SK-N-SH (cell line): ENCODE results near the gene ITM2C. TPM values are rescaled to one million over a fixed set of nuclear protein-coding genes. Genes with fewer than 3 reads are reported as not detected.

Experiments used
- CTCF ChIA-PET: fragments of 300-600, 350-600 bp; formaldehyde crosslinking; extraction: SDS; loops from one replicate; lab custom pipeline; 2021; lab: Yijun Ruan, JAX
- POLR2A ChIA-PET: fragments of 350-600 bp; sonication (Branson Sonifier 250); formaldehyde crosslinking; extraction: SDS; loops from one replicate; lab custom pipeline; 2020; ENCODE audit warnings: antibody characterized with exemption, inconsistent platforms; lab: Yijun Ruan, JAX
- DNase-seq: peaks from one replicate; pipeline ENCODE4 v3.0.0; 2012
- H2AFZ ChIP-seq: fragments of 200-600 bp; sonication (generic); 2 replicates; pipeline ENCODE4 v1.8.1; 2016; ENCODE audit warnings: antibody characterized with exemption, mild to moderate bottlenecking, low read depth
- H3F3A ChIP-seq: fragments of 200-600 bp; sonication (generic); replicated peaks from 2 replicates; pipeline ENCODE3; 2016; ENCODE audit warnings: antibody characterized with exemption, mild to moderate bottlenecking; ENCODE audit not compliant: insufficient read depth
- H3K27ac ChIP-seq, 2 experiments: fragments of 200-500 bp in 1 of 2; fragments of 200-600 bp in 1 of 2; sonication (Bioruptor generic) in 1 of 2; sonication (generic), shearing (Covaris generic) in 1 of 2; 2 replicates each; pipeline versions ENCODE4 v1.5.1 to v1.6.1; 2014 to 2016; ENCODE audit warnings: low read depth in 2 of 2, inconsistent platforms in 1 of 2, low read length in 1 of 2, mild to moderate bottlenecking in 1 of 2, mixed read lengths in 1 of 2
- H3K27me3 ChIP-seq: fragments of 200-600 bp; sonication (generic), shearing (Covaris generic); 2 replicates; pipeline ENCODE4 v1.6.1; 2016; ENCODE audit warnings: mixed run types; ENCODE audit not compliant: insufficient read depth
- H3K36me3 ChIP-seq, 2 experiments: fragments of 200-500 bp in 1 of 2; fragments of 200-600 bp in 1 of 2; sonication (Bioruptor generic) in 1 of 2; sonication (generic) in 1 of 2; replicated peaks in 1 of 2; 2 replicates each; pipeline versions ENCODE3 to v1.5.1; 2014 to 2016; ENCODE audit warnings: low read length in 1 of 2, mild to moderate bottlenecking in 1 of 2; ENCODE audit not compliant: insufficient read depth in 2 of 2, control insufficient read depth in 1 of 2
- H3K4me1 ChIP-seq, 2 experiments: fragments of 200-500 bp in 1 of 2; fragments of 200-600 bp in 1 of 2; sonication (Bioruptor generic) in 1 of 2; sonication (generic), shearing (Covaris generic) in 1 of 2; 2 replicates each; pipeline versions ENCODE4 v1.5.1 to v1.6.1; 2014 to 2016; ENCODE audit warnings: low read depth in 1 of 2, low read length in 1 of 2, mixed run types in 1 of 2; ENCODE audit not compliant: insufficient read depth in 2 of 2, control insufficient read depth in 1 of 2
- H3K4me2 ChIP-seq: fragments of 200-600 bp; sonication (generic), shearing (Covaris generic); 2 replicates; pipeline ENCODE4 v1.6.1; 2017; ENCODE audit warnings: mixed run types
- H3K4me3 ChIP-seq, 2 experiments: fragments of 200-500 bp in 1 of 2; fragments of 200-600 bp in 1 of 2; sonication (Bioruptor generic) in 1 of 2; sonication (generic), shearing (Covaris generic) in 1 of 2; 2 replicates each; pipeline versions ENCODE4 v1.5.1 to v1.8.1; 2014 to 2016; ENCODE audit warnings: low read depth in 2 of 2, inconsistent platforms in 1 of 2, low read length in 1 of 2, mild to moderate bottlenecking in 1 of 2, mixed read lengths in 1 of 2, moderate library complexity in 1 of 2
- H3K79me2 ChIP-seq: fragments of 200-600 bp; sonication (generic); 2 replicates; pipeline ENCODE4 v1.8.1; 2017; ENCODE audit warnings: mild to moderate bottlenecking; ENCODE audit not compliant: insufficient read depth
- H3K9ac ChIP-seq: fragments of 200-600 bp; sonication (generic); 2 replicates; pipeline ENCODE4 v1.6.1; 2017; ENCODE audit warnings: mixed run types
- H3K9me2 ChIP-seq: fragments of 200-600 bp; sonication (generic); 2 replicates; pipeline ENCODE4 v1.6.1; 2017; ENCODE audit warnings: mixed run types
- H3K9me3 ChIP-seq: fragments of 200-600 bp; sonication (generic); 2 replicates; pipeline ENCODE4 v1.6.1; 2017; ENCODE audit warnings: mixed run types, mild to moderate bottlenecking, moderate library complexity
- H4K20me1 ChIP-seq: fragments of 200-600 bp; sonication (generic); 2 replicates; pipeline ENCODE4 v1.6.1; 2017; ENCODE audit warnings: mild to moderate bottlenecking, mixed run types; ENCODE audit not compliant: insufficient read depth
- CHD2 ChIP-seq: fragments of 150-350 bp; IDR thresholded peaks from 2 replicates; pipeline ENCODE4 v1.6.1; 2018; ENCODE audit warnings: low read length; ENCODE audit not compliant: partially characterized antibody
- EP300 ChIP-seq, 2 experiments: IDR thresholded peaks; 2 replicates each; pipeline versions ENCODE4 v1.4.0 to v1.6.1; 2012; ENCODE audit warnings: borderline replicate concordance in 1 of 2, low read depth in 1 of 2, low read length in 1 of 2
- EZH2phosphoT487 ChIP-seq: fragments of 200-600 bp; sonication (generic); IDR thresholded peaks from 2 replicates; pipeline ENCODE4 v1.6.1; 2017; ENCODE audit warnings: low read depth, mixed run types, mild to moderate bottlenecking, antibody characterized with exemption, moderate library complexity, borderline replicate concordance
- FOSL2 ChIP-seq: IDR thresholded peaks from 2 replicates; pipeline ENCODE4 v1.4.0; 2012; ENCODE audit warnings: low read depth, mild to moderate bottlenecking, moderate library complexity, borderline replicate concordance
- FOXM1 ChIP-seq: IDR thresholded peaks from 2 replicates; pipeline ENCODE4 v1.4.0; 2012; ENCODE audit warnings: low read depth, mild to moderate bottlenecking
- GATA2 ChIP-seq: sonication (generic); formaldehyde crosslinking; IDR thresholded peaks from 2 replicates; pipeline ENCODE4 v1.5.0; 2020; ENCODE audit warnings: mild to moderate bottlenecking, missing genetic modification reagents
- MAX ChIP-seq: IDR thresholded peaks from 2 replicates; pipeline ENCODE4 v1.4.0; 2012; ENCODE audit warnings: low read depth
- MEF2A ChIP-seq: IDR thresholded peaks from 2 replicates; pipeline ENCODE4 v1.4.0; 2012; ENCODE audit warnings: low read depth, borderline replicate concordance
- NFIC ChIP-seq: IDR thresholded peaks from 2 replicates; pipeline ENCODE4 v1.4.0; 2012; ENCODE audit warnings: borderline replicate concordance
- POLR2AphosphoS5 ChIP-seq: IDR thresholded peaks from 2 replicates; pipeline ENCODE4 v1.6.1; 2012; ENCODE audit warnings: low read depth, low read length
- RAD21 ChIP-seq: IDR thresholded peaks from 2 replicates; pipeline ENCODE4 v1.6.1; 2012; ENCODE audit warnings: mild to moderate bottlenecking, low read length
- SMC3 ChIP-seq: IDR thresholded peaks from 2 replicates; pipeline ENCODE4 v1.6.1; 2012; ENCODE audit warnings: low read depth, low read length, improper control_type of control experiment
- TAF1 ChIP-seq: IDR thresholded peaks from 2 replicates; pipeline ENCODE4 v1.6.1; 2012; ENCODE audit warnings: low read depth, mild to moderate bottlenecking, low read length, moderate library complexity, borderline replicate concordance
- TEAD4 ChIP-seq: IDR thresholded peaks from 2 replicates; pipeline ENCODE4 v1.4.0; 2012; ENCODE audit warnings: mild to moderate bottlenecking, borderline replicate concordance; ENCODE audit not compliant: insufficient read depth
- WGBS: methylation state at CpG from one replicate; pipeline ENCODE4 v1.1.6; 2017; ENCODE audit warnings: low lambda C conversion rate; 5-methylcytosine and 5-hydroxymethylcytosine counted together
- polyA plus RNA-seq, 3 experiments: library from polyadenylated mRNA; depleted of rRNA; stranded (reverse); fragments of >200 nt; gene quantifications; 2 replicates each; pipeline ENCODE4 v1.2.3, GENCODE V29; 2012
- TF ChIP-seq, protein P1 (sequence below): fragments of 200-600 bp; sonication (generic); IDR thresholded peaks from 2 replicates; pipeline ENCODE4 v1.6.1; 2017; ENCODE audit warnings: antibody characterized with exemption, mild to moderate bottlenecking, moderate library complexity
- TF ChIP-seq, protein P2 (sequence below): IDR thresholded peaks from 2 replicates; pipeline ENCODE4 v1.6.1; 2012; ENCODE audit warnings: mild to moderate bottlenecking, low read depth, low read length, moderate library complexity
- TF ChIP-seq, protein P3 (sequence below): IDR thresholded peaks from 2 replicates; pipeline ENCODE4 v1.4.0; 2012; ENCODE audit warnings: low read depth, borderline replicate concordance
- TF ChIP-seq, protein P4 (sequence below): IDR thresholded peaks from 2 replicates; pipeline ENCODE4 v1.4.0; 2012; ENCODE audit warnings: low read depth, borderline replicate concordance

The ITM2C gene
- polyA plus RNA-seq, 1 of the 3 experiments (the other 2 are of a cell fraction), result 288 TPM

- TF ChIP-seq, protein P1, sequence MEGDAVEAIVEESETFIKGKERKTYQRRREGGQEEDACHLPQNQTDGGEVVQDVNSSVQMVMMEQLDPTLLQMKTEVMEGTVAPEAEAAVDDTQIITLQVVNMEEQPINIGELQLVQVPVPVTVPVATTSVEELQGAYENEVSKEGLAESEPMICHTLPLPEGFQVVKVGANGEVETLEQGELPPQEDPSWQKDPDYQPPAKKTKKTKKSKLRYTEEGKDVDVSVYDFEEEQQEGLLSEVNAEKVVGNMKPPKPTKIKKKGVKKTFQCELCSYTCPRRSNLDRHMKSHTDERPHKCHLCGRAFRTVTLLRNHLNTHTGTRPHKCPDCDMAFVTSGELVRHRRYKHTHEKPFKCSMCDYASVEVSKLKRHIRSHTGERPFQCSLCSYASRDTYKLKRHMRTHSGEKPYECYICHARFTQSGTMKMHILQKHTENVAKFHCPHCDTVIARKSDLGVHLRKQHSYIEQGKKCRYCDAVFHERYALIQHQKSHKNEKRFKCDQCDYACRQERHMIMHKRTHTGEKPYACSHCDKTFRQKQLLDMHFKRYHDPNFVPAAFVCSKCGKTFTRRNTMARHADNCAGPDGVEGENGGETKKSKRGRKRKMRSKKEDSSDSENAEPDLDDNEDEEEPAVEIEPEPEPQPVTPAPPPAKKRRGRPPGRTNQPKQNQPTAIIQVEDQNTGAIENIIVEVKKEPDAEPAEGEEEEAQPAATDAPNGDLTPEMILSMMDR, result no peak
- TF ChIP-seq FOXM1, result no peak
- TF ChIP-seq, protein P2, sequence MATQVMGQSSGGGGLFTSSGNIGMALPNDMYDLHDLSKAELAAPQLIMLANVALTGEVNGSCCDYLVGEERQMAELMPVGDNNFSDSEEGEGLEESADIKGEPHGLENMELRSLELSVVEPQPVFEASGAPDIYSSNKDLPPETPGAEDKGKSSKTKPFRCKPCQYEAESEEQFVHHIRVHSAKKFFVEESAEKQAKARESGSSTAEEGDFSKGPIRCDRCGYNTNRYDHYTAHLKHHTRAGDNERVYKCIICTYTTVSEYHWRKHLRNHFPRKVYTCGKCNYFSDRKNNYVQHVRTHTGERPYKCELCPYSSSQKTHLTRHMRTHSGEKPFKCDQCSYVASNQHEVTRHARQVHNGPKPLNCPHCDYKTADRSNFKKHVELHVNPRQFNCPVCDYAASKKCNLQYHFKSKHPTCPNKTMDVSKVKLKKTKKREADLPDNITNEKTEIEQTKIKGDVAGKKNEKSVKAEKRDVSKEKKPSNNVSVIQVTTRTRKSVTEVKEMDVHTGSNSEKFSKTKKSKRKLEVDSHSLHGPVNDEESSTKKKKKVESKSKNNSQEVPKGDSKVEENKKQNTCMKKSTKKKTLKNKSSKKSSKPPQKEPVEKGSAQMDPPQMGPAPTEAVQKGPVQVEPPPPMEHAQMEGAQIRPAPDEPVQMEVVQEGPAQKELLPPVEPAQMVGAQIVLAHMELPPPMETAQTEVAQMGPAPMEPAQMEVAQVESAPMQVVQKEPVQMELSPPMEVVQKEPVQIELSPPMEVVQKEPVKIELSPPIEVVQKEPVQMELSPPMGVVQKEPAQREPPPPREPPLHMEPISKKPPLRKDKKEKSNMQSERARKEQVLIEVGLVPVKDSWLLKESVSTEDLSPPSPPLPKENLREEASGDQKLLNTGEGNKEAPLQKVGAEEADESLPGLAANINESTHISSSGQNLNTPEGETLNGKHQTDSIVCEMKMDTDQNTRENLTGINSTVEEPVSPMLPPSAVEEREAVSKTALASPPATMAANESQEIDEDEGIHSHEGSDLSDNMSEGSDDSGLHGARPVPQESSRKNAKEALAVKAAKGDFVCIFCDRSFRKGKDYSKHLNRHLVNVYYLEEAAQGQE, result no peak
Observed at GRCh38 chr2:230887342-230887741, 22.6 kb downstream of the ITM2C start (continued).

- POLR2A ChIA-PET, result interaction anchor here (1.2 kb wide), 1 partner anchor 21 kb away, joined by 3 read pairs; no protein-coding TSS in a partner anchor
- no peak overlapping the region for H3K9ac ChIP-seq
- H3K27ac ChIP-seq, result no peak overlapping the region
- DNase-seq, result no peak
- peaks cover 0 to 13% of the 10 kb centered on the region in 2 experiments; a peak in 2 of 4 replicates for H3K4me1 ChIP-seq
- no peaks in the 10 kb centered on the region; the same call in 1 of the 2 replicates for H3K79me2 ChIP-seq
- H3K27me3 ChIP-seq, result no peaks in the 10 kb centered on the region
- TF ChIP-seq CHD2, result no peak
- TF ChIP-seq MEF2A, result no peak
- no peak for TF ChIP-seq FOXM1
- TF ChIP-seq, protein P3, sequence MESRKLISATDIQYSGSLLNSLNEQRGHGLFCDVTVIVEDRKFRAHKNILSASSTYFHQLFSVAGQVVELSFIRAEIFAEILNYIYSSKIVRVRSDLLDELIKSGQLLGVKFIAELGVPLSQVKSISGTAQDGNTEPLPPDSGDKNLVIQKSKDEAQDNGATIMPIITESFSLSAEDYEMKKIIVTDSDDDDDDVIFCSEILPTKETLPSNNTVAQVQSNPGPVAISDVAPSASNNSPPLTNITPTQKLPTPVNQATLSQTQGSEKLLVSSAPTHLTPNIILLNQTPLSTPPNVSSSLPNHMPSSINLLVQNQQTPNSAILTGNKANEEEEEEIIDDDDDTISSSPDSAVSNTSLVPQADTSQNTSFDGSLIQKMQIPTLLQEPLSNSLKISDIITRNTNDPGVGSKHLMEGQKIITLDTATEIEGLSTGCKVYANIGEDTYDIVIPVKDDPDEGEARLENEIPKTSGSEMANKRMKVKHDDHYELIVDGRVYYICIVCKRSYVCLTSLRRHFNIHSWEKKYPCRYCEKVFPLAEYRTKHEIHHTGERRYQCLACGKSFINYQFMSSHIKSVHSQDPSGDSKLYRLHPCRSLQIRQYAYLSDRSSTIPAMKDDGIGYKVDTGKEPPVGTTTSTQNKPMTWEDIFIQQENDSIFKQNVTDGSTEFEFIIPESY, result no peak
- no peak for TF ChIP-seq EP300 (IDR thresholded peaks at IDR 0.05; ENCODE audit: borderline replicate concordance in 1 of 2, low read depth in 1 of 2, low read length in 1 of 2)
- TF ChIP-seq SMC3, result no peak
- TF ChIP-seq MAX, result no peak
- TF ChIP-seq TAF1, result no peak
- TF ChIP-seq, protein P1, result no peak
- TF ChIP-seq, protein P4, sequence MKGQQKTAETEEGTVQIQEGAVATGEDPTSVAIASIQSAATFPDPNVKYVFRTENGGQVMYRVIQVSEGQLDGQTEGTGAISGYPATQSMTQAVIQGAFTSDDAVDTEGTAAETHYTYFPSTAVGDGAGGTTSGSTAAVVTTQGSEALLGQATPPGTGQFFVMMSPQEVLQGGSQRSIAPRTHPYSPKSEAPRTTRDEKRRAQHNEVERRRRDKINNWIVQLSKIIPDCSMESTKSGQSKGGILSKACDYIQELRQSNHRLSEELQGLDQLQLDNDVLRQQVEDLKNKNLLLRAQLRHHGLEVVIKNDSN, result no peak
- no peak for TF ChIP-seq FOSL2
- no peak for TF ChIP-seq EZH2phosphoT487
- no peak for TF ChIP-seq NFIC
- no peak for TF ChIP-seq TEAD4
- TF ChIP-seq POLR2AphosphoS5, result no peak
- no peak for TF ChIP-seq GATA2 (CRISPR knock-in tag)
- no peak for TF ChIP-seq RAD21
- WGBS, result 80% methylated on average over 14 of the region's 14 CpGs
- CTCF ChIA-PET, result interaction anchor here (1.6 to 3.6 kb wide), 2 partner anchors 24 to 41 kb away, joined by 4 to 18 read pairs; no protein-coding TSS in a partner anchor
- H3K4me2 ChIP-seq, result no peak overlapping the region
- H2AFZ ChIP-seq, result no peak overlapping the region
- no peaks in the 10 kb centered on the region for H3F3A ChIP-seq
- no peaks in the 10 kb centered on the region for H3K9me2 ChIP-seq
- H3K4me3 ChIP-seq, result no peak overlapping the region
- no peaks in the 10 kb centered on the region for H3K9me3 ChIP-seq
- H3K36me3 ChIP-seq, result no peaks in the 10 kb centered on the region
- H4K20me1 ChIP-seq, result no peaks in the 10 kb centered on the region
Observed at GRCh38 chr2:230888824-230889400, 24.2 kb downstream of the ITM2C start.
